Neuronal stem cell (in vitro differentiated cells): ENCODE results near the gene WWC1.

ENCODE experiments used
- DNase-seq: peaks from one replicate; pipeline ENCODE4 v3.0.0-alpha.2; 2013; ENCODE audit warnings: low spot score
- H2AFZ ChIP-seq: one replicate; pipeline ENCODE4 v1.6.1; 2013; ENCODE audit warnings: mild to moderate bottlenecking, low read length, inconsistent platforms
- H2AK5ac ChIP-seq: 2 replicates; pipeline ENCODE4 v1.6.1; 2013; ENCODE audit warnings: low read depth, mild to moderate bottlenecking, inconsistent platforms, low read length, moderate library complexity, mixed read lengths
- H2BK120ac ChIP-seq: 2 replicates; pipeline ENCODE4 v1.6.1; 2013; ENCODE audit warnings: low read depth, mild to moderate bottlenecking, inconsistent platforms, low read length, moderate library complexity, mixed read lengths
- H2BK12ac ChIP-seq: one replicate; pipeline ENCODE4 v1.6.1; 2013; ENCODE audit warnings: low read length, inconsistent platforms
- H2BK15ac ChIP-seq: 2 replicates; pipeline ENCODE4 v1.6.1; 2013; ENCODE audit warnings: mild to moderate bottlenecking, low read length, inconsistent platforms, mixed read lengths
- H2BK5ac ChIP-seq: one replicate; pipeline ENCODE4 v1.6.1; 2013; ENCODE audit warnings: inconsistent platforms, mild to moderate bottlenecking, low read length, moderate library complexity
- H3K14ac ChIP-seq: one replicate; pipeline ENCODE4 v1.6.1; 2013; ENCODE audit warnings: low read length, inconsistent platforms
- H3K18ac ChIP-seq: 2 replicates; pipeline ENCODE4 v1.6.1; 2013; ENCODE audit warnings: low read length, inconsistent platforms
- H3K23ac ChIP-seq: 2 replicates; pipeline ENCODE4 v1.6.1; 2013; ENCODE audit warnings: low read depth, mild to moderate bottlenecking, mixed read lengths, low read length, inconsistent platforms; ENCODE audit not compliant: poor library complexity
- H3K27ac ChIP-seq: replicated peaks from 3 replicates; pipeline ENCODE4 v1.5.1; 2013; ENCODE audit warnings: low read length, inconsistent platforms
- H3K27me3 ChIP-seq, 3 experiments: 2 replicates each; pipeline ENCODE4 v1.6.1; 2013; ENCODE audit warnings: low read length in 3 of 3, mild to moderate bottlenecking in 2 of 3, inconsistent platforms in 1 of 3, low read depth in 1 of 3, mixed read lengths in 1 of 3, moderate library complexity in 1 of 3; ENCODE audit not compliant: control insufficient read depth in 3 of 3, insufficient read depth in 3 of 3
- H3K36me3 ChIP-seq, 2 donors: replicated peaks in 1 of 2; 2 replicates each; pipeline ENCODE4 v1.6.1; 2013; ENCODE audit warnings: low read length in 2 of 2; ENCODE audit not compliant: control insufficient read depth in 2 of 2, insufficient read depth in 2 of 2
- H3K4ac ChIP-seq: 2 replicates; pipeline ENCODE4 v1.6.1; 2013; ENCODE audit warnings: inconsistent platforms, mild to moderate bottlenecking, low read length, moderate library complexity
- H3K4me1 ChIP-seq, 2 donors: 1 replicate in 1 of 2; 2 replicates in 1 of 2; pipeline ENCODE4 v1.6.1; 2013; ENCODE audit warnings: low read length in 2 of 2, low read depth in 1 of 2; ENCODE audit not compliant: control insufficient read depth in 2 of 2, insufficient read depth in 1 of 2
- H3K4me2 ChIP-seq: one replicate; pipeline ENCODE4 v1.6.1; 2013; ENCODE audit warnings: mild to moderate bottlenecking, low read length, inconsistent platforms; ENCODE audit not compliant: insufficient read depth, poor library complexity, severe bottlenecking
- H3K4me3 ChIP-seq, 2 donors: 2 replicates each; pipeline ENCODE4 v1.5.1; 2013; ENCODE audit warnings: low read length in 2 of 2, mild to moderate bottlenecking in 2 of 2, inconsistent platforms in 1 of 2, moderate library complexity in 1 of 2
- H3K79me1 ChIP-seq: one replicate; pipeline ENCODE4 v1.6.1; 2013; ENCODE audit warnings: low read depth, mild to moderate bottlenecking, inconsistent platforms, low read length, moderate library complexity
- H3K9ac ChIP-seq: one replicate; pipeline ENCODE4 v1.6.1; 2013; ENCODE audit warnings: mild to moderate bottlenecking, low read depth, low read length, inconsistent platforms; ENCODE audit not compliant: poor library complexity
- H3K9me3 ChIP-seq, 2 donors: replicated peaks in 1 of 2; 2 replicates each; pipeline versions ENCODE3 to v1.6.1; 2013; ENCODE audit warnings: low read length in 2 of 2, mild to moderate bottlenecking in 2 of 2, inconsistent platforms in 1 of 2, low read depth in 1 of 2, mixed read lengths in 1 of 2, moderate library complexity in 1 of 2; ENCODE audit not compliant: control insufficient read depth in 2 of 2, insufficient read depth in 1 of 2
- H4K8ac ChIP-seq: one replicate; pipeline ENCODE4 v1.6.1; 2013; ENCODE audit warnings: low read depth, mild to moderate bottlenecking, inconsistent platforms, low read length, moderate library complexity
- H4K91ac ChIP-seq: one replicate; pipeline ENCODE4 v1.6.1; 2013; ENCODE audit warnings: low read length, low read depth, mild to moderate bottlenecking, inconsistent platforms; ENCODE audit not compliant: poor library complexity
- WGBS, 2 donors: extraction: QIAGEN DNeasy Blood & Tissue Kit; methylation state at CpG; one replicate each; pipeline ENCODE4 v1.1.7; 2013; ENCODE audit warnings: missing lambda C conversion rate in 2 of 2, mixed read lengths in 1 of 2; ENCODE audit not compliant: insufficient read length in 2 of 2, insufficient replicate concordance in 1 of 2; ENCODE audit errors: extremely low coverage in 2 of 2; 5-methylcytosine and 5-hydroxymethylcytosine counted together

WWC1 gene

DNA sequence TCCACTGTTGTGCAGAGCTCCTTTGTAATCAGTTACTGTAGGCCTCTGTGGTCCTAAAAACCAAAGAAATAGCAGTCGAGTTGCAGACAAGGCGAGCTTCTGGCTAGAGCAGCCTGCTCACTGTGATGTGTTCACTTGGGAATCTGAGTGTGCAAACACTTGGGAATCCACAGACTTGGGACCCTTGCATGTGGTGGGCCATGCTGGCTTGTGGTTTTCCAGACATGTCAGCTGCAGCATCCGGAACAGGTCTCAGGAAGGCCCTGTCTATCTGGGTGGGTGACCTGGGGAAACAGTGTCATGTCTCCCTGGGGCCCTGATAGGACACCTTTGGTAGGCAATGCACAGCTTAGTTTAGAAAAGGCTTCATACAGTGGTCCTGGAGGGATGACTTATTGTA lies 66.4 kb downstream of the WWC1 start:
- Histone ChIP-seq H4K8ac (no peak overlapping the region), H3K23ac (no peak overlapping the region), H3K18ac (no peak overlapping the region), H2BK120ac (no peak overlapping the region), H2AK5ac (no peak overlapping the region), H2BK15ac (no peak overlapping the region), H3K14ac (no peak overlapping the region), H2AFZ (no peak overlapping the region), H3K79me1 (no peaks in the 10 kb centered on the region), H3K27ac (no peak overlapping the region), H3K9me3 (no peaks in the 10 kb centered on the region), H4K91ac (no peak overlapping the region), H3K4me3 (no peak overlapping the region), H3K9ac (no peak overlapping the region), H2BK5ac (no peak overlapping the region), H3K4me2 (no peak overlapping the region), H3K36me3 (no peaks in the 10 kb centered on the region), H3K27me3 (no peaks in the 10 kb centered on the region), H3K4me1 (peaks cover 2 to 14% of the 10 kb centered on the region in 2 donors), H2BK12ac (no peak overlapping the region), H3K4ac (no peak overlapping the region)
- no peak for DNase-seq
- WGBS, 2 donors, result no CpG with 5 or more reads among the region's 3 CpGs

DNA sequence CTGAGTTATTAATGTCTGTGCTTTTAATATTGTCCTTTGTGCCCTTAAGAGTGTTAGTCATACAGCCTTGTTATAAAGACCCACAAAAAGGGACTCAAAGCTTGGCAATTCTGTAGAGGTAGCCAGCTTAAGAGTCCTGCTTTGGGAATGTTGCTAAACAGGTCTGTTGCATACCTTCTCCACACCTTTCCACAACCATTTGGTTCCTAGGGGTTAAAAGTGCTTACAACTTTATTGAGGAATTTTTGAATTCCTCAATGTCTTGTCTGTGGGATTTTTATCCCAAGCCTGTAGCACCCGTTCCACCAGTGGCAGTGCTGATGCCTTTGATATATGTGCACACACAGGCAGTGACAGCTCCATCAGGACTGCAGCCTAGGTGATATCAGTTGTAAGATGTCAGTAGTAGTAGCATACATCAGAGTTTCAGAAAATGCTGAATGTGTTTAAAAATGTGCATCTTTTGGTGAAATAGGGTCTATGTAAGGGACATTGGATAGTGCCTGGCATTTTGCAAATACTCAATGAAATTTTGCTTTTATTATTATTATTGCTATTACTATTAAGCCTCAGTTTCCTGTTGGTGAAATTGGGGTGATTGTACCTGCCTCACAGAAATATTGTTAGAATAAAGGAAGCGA lies 68.5 kb downstream of the WWC1 start:
- Histone ChIP-seq H2AFZ (no peak overlapping the region), H3K4me3 (no peak overlapping the region), H3K14ac (no peak overlapping the region)

DNA sequence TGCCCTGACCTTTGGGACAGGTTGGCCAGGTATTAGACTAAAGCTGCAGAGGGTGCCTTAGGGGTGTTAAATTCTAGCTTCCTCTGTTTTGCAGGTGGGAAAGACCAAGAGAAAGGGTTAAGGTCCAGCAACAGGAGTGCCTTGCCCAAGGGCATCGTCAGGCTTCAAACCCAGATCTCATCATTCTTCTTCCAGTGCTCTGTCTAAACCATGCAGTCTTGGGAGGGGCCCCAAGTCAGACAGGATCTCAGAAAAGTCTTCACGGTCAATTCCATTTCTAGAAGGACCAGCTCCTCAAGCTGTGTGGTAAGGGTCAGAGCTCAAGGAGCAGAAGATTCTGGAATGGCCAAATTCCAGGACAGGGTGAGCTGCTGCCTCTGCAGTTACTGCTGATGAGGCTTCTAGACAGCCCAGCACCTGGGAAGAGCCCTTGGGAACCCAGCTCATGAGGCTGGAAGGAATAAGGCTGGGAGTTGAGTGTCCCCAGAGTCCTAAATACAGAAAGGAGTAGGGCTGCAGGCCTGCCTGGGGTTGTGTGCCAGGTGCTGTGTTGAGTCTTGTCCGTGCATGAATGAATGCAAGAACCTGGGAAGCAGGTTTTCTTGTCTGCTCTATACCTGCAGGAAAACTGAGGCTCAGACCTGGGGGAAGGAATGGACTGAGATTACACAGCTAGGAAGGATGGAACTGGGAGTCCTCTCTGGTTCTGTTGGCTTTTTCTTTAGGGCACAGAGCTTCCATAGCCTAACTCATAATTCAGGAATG lies 69.3 kb downstream of the WWC1 start:
- H3K36me3 ChIP-seq, result no peaks in the 10 kb centered on the region
- H3K23ac ChIP-seq, result no peak overlapping the region
- H2BK12ac ChIP-seq, result no peak overlapping the region
- DNase-seq, result no peak
- no peak overlapping the region for H4K91ac ChIP-seq
- no peaks in the 10 kb centered on the region for H3K9me3 ChIP-seq
- H3K14ac ChIP-seq, result no peak overlapping the region
- no peak overlapping the region for H3K27ac ChIP-seq
- no peak overlapping the region for H2AFZ ChIP-seq
- H2BK15ac ChIP-seq, result no peak overlapping the region
- H3K27me3 ChIP-seq, result no peaks in the 10 kb centered on the region
- H2AK5ac ChIP-seq, result no peak overlapping the region
- H4K8ac ChIP-seq, result no peak overlapping the region
- H3K4me1 ChIP-seq, result peaks cover 10 to 21% of the 10 kb centered on the region in 2 donors
- no peak overlapping the region for H2BK120ac ChIP-seq
- no peak overlapping the region for H3K4ac ChIP-seq
- H3K4me2 ChIP-seq, result no peak overlapping the region
- H3K4me3 ChIP-seq, result no peak overlapping the region
- no peak overlapping the region for H2BK5ac ChIP-seq
- H3K18ac ChIP-seq, result no peak overlapping the region
- no peak overlapping the region for H3K9ac ChIP-seq
- no CpG with 5 or more reads among the region's 3 CpGs for WGBS, 2 donors
- H3K79me1 ChIP-seq, result peaks cover under 1% of the 10 kb centered on the region

More for the DNA sequence above, 68.5 kb downstream of the WWC1 start:
- Histone ChIP-seq H3K9ac (no peak overlapping the region), H3K4me1 (peaks cover 6 to 16% of the 10 kb centered on the region in 2 donors), H2BK5ac (no peak overlapping the region), H2AK5ac (no peak overlapping the region), H3K4me2 (no peak overlapping the region), H3K18ac (no peak overlapping the region), H3K79me1 (no peaks in the 10 kb centered on the region), H2BK15ac (no peak overlapping the region), H3K36me3 (no peaks in the 10 kb centered on the region), H3K27me3 (no peaks in the 10 kb centered on the region), H3K23ac (no peak overlapping the region), H3K27ac (no peak overlapping the region), H2BK12ac (no peak overlapping the region), H2BK120ac (no peak overlapping the region), H4K8ac (no peak overlapping the region), H4K91ac (no peak overlapping the region), H3K9me3 (no peaks in the 10 kb centered on the region), H3K4ac (no peak overlapping the region)
- DNase-seq, result no peak
- WGBS, 2 donors, result no CpG with 5 or more reads among the region's 2 CpGs

DNA sequence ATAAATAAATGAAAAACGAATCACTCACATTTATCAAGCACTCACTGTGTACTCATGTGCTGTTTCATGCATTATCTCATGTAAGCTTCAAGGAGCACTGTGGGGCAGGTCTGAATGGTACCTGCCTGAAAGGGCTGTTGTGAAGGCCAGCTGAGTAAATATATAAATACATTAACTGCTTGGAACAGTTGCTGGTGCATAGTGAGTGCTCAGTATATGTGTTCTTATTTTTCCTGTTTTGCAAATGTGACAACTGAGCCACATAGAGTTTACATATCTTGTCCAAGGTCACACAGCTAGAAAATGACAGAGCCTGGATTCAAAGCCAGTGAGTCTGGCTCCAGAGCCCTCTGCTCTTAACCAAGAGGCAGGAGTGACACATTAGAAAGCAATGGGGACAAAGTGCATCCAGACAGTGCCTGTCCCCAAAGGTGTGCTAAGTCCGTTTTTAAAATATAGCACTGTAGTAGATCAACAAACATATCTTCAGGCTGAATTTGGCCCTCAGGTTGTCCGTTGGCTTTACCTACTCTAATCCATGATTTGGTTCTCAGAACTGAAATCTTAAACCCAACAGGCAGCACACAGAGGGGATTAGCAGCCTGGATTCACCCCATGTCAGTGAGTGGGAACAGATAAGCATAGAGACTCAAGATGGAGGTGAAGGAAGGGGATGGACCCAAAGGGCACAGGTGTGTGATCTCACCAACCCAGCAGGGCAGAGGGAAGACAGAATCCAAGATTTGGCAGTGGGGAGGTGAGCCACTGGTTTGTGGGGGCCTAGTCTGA lies 70.8 kb downstream of the WWC1 start:
- peaks cover 3% of the 10 kb centered on the region for H3K79me1 ChIP-seq
- no peak overlapping the region for H2BK15ac ChIP-seq
- H3K9me3 ChIP-seq, result no peaks in the 10 kb centered on the region
- no peak overlapping the region for H3K23ac ChIP-seq
- H3K4me3 ChIP-seq, result no peak overlapping the region
- no peak overlapping the region for H3K14ac ChIP-seq
- H2BK12ac ChIP-seq, result no peak overlapping the region
- H3K4me2 ChIP-seq, result no peak overlapping the region
- no peak for DNase-seq
- H2AFZ ChIP-seq, result no peak overlapping the region
- H3K27me3 ChIP-seq, result no peaks in the 10 kb centered on the region
- H4K8ac ChIP-seq, result no peak overlapping the region
- no peak overlapping the region for H2BK120ac ChIP-seq
- H3K4ac ChIP-seq, result no peak overlapping the region
- H4K91ac ChIP-seq, result no peak overlapping the region
- WGBS, 2 donors, result no CpG with 5 or more reads among the region's 3 CpGs
- no peaks in the 10 kb centered on the region for H3K36me3 ChIP-seq
- no peak overlapping the region for H2BK5ac ChIP-seq
- H3K27ac ChIP-seq, result no peak overlapping the region
- peaks cover 10 to 20% of the 10 kb centered on the region in 2 donors for H3K4me1 ChIP-seq
- no peak overlapping the region for H3K9ac ChIP-seq
- no peak overlapping the region for H3K18ac ChIP-seq
- H2AK5ac ChIP-seq, result no peak overlapping the region
